EH (cell line): ENCODE results near the gene NDUFAF4.
"Not testable (repeated sequence)": the region's sequence is repeated elsewhere in the genome, so short reads cannot be mapped to it uniquely, and the experiment has no call there.

Source experiments
- DNase-seq: peaks from one replicate; pipeline ENCODE4 v3.0.0-alpha.2; 2015; ENCODE audit warnings: low read depth

The NDUFAF4 gene

DNA sequence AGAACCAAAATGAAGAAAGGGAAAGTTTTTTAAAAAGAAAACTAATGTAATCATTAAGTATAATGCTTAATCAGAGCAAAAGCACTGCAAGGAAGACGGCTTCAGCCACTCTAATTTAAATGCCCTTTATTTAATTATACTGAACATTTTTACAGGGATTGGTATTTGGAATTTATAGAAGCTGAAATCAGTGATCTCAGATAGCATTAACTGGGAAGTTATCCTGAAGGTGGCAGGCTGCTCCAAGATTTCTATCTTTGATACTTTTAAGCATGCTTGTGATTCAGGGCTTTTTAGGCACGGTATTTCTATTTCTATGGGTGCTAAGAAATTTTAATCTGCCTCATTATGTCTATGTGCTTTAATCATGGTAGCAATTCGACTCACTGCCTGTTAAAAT is 1.3 kb upstream of the NDUFAF4 start:
- DNase-seq = peak; percentile 60

DNA sequence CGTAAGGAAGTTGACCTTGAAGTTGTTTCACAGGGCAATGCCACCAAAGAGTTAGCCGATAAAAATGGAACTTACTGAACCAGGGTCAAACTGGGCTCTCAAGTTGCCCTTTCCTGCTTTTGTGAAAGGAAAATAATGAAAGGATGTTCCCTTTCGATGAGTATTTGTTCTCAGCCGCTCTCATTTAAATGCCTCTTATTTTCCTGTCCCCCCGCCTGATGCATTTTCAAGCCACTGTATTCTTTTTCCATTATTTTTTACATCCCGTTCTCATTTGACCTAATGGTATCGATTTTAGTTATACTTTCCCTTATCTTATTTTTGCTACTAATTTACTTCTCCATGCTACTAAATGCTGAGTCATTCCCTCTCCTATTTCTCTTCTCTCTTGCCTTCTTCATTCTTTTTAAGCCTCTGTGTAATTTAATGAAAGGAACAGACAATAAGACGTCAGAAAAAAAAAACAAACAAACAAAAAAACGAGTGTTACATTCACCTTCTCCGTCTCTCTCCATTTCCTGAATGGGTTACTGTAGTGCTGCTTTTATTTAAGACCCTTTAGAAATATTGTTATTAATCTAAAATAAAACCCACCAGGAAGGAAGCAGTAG is 655 bp upstream of the NDUFAF4 start:
- DNase-seq = peak; percentile 34

DNA sequence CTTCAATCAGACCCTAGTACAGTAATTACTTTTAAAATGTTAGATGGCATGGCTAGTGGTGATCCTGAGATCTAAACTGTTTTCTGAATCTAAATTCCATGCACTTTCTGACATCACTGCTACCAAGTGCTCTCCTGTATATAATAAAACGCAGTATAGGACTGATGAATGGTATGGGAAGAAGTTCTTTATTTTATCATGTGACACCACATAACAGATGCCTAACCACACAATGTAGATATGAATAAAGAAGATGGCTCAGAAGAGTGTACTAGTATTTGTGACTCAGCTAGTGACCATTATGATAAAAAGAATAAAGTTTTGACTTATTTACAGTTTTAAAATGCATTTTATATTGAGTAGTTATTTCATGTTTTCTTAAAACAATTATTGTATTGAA is 8.5 kb downstream of the NDUFAF4 start:
- DNase-seq = no peak

DNA sequence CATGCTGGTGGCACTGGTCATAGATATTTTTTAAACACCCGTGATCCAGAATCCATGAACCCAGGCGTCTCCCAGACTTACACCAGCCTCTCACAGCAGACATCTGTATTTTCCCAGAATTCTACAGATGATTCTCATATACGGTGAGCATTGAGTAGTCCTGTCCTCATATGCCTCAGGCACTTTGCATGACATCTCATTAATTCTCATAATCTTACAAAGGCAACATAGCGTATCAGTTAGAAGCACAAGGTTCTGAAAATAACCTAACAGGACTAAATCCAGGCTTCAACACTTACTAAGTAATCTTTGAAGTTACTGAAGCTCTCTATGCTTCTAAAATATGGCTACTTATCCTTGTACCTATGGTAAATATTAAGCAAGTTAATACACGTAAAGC is 8.9 kb downstream of the NDUFAF4 start:
- no peak for DNase-seq

DNA sequence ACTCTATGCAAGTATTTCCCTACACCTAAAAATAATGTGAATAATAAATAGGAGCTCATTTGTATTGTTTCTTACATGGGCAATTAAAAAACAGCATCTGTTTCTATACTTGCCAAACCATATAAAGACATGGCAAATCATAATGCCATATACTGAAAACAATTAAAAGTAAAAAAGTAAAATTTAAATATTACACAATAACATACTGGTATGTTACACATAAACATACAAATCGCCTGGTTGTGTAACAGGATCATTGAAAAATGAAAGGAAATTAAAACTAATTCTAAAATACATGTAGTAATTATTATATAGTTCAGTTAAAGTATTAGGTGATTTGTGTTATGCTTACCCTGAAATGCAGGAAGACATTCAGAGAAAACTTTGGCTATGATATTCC is 11.2 kb downstream of the NDUFAF4 start:
- DNase-seq = no peak

DNA sequence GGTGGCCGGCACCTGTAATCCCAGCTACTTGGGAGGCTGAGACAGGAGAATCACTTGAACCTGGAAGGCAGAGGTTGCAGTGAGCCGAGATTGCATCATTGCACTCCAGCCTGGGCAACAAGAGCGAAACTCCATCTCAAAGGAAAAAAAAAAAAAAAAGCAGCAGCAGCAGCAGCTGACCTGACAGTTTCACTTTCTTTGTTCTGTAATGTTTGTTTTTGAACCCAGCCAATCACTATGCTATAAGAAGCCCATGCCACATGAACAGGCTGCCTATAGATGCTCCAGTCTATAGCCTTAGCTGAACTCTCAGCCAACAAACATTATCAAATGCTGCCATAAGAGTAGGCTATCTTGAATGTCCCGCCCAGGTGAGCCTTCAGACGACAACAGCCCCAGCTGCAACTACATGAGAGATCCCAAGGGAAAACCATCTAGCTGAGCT is 12.5 kb downstream of the NDUFAF4 start:
- DNase-seq = not testable (repeated sequence)

DNA sequence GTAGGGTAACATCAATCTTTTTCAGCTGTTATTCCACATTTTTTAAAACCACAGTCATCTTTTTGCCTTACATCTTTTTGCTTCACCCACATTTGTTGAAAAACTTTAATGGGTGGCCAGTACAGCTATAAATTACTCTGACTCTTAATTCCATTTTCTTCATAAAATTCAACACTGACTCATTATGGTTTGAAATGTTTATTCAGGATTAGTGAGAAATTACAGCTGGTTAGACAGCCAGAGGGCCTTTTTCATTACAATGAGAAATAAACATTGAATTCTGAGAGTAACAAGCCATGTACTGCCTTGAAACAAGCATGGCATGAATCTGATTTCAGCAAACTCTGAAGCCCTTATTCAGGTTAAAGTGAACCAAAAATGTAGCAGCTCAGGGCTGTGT is 19.5 kb downstream of the NDUFAF4 start:
- peak; percentile 67 for DNase-seq

DNA sequence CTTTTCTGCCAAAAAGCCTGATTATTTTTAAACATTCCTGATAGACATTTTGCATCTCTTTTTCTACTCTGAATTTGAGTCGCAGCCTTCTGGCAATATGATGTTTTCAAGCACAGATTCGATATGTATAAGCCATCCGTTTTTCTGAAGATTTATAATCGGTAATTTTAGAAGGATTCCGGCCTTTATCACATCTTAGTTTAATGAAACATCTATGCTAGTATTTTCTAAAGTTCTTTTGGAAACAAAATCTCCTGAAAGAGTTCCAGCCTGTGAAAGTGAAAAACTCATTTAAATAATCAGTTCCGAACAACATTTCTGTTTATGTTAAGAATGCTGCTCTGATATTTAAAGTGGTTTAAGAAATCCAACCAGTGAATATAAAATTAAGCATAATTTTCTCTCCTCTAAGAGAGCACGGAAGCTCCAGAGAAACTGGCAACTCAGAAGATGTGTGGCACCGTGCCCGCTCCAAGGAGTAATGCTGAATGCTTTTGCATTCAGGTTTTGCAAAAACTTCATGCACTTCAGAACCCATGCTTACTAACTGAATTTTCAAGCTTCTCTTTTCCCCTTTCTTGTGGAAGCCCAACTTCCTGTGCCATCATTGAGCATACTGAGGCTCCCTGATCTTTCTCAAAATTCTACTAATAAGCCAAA is 20.7 kb downstream of the NDUFAF4 start:
- DNase-seq = no peak

DNA sequence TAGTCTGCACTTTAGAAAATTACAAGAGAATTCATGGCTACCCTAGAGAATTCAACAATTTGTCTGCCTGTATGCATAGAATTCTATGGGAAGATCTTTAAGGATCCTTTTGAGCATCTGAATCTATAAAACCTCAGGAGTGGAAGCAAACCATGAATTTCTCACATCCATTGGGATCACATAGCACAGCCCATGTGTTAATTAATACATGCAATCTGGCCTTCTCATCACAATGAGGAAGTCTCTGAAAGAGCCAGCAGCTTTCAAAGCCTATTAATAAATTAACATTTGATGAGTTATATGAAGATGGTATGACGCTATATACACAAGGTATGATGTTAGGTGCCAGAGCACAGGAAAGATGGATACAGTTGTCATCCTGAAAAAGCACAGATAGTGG is 24.7 kb downstream of the NDUFAF4 start:
- DNase-seq = no peak

DNA sequence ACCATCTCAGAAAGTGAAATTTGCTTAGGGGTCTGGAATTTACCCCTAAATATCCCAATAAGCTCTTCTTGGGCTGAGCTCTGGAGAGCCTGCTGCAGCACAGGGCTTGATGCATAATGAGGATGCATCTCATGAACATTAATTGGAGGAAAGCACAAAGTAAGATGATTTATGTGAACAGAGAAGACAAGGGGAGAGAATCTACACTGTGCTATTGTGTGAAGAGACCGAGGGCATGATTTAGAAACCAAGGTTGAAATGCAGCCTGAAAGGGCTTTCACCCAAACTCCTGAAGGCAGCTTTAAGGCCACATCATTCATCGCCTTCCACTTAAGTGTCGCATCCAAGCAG is 32.7 kb downstream of the NDUFAF4 start:
- no peak for DNase-seq

DNA sequence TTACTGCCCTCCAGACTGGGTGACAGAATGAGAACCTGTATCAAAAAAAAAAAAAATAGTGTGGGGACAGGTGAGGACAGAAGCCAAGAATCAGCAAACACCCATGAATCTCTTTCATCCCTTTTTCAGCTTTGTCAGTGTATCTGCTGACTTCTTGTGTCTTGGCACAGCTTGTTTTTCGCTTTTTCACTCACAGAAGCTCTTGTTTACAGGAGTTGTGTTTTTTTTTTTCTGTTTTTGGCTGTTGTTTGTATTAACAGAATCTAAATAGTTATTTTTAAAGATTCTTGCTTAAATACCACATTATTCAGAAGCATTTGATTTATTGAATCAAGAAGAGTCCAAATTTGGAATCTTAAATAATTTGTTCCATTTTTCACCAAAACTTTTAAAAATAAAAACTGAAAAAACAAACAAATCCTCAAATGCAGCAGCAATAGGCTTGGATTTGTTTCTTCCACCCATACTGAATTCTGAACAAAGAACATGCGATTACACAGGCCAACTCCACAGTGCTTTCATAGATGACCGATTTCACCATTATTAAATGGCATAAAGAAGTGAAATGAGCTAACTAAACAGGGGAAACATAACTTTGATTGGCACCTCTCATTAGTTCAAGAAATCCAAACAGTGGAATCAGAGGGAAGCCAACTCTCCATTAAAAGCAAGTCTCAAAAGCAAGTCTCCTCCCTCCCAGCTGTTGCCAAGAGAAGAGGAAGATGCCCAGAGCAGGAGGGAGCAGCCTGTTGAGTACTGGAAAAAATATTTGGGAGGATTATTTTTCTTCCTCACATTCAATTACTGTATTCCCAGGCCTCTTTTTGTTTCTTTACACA is 33.3 kb downstream of the NDUFAF4 start:
- DNase-seq = no peak

DNA sequence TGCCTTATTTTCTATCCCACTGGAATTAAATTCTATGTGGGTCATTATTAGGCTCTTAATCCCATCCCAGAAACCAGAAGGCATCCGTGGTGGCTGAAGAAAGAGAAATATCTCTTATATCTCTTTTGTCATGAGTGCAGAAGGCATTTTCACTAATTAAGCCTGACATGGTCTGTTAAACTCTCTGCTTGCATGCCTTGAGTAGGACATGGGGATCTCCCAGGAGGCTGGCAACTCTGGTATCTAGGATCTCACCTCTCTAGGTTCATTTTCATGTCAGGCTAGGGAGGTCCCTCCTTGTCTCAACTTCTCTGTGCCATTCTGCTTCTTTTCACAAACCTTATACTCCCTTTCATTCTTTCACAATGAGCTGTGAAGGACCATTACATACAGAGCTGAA is 35.1 kb downstream of the NDUFAF4 start:
- no peak for DNase-seq

DNA sequence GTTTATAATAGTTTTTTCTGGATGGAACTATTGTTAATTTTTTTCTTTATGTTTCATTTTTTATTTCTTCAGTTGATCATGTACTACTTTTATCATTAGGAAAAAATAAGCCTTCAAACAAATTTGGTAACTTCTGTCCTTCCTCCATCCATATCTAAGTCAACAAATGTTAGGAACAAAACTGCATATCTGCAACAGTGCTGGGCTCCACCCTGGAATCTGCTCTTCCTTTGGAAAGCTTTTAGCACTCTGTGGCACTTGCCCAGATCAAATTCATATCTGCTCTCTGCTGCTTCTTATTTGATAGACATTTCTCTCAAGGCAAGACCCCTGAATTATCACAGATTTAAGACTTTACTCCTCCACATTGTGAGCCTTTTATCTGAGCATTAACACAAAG is 36.1 kb downstream of the NDUFAF4 start:
- no peak for DNase-seq

DNA sequence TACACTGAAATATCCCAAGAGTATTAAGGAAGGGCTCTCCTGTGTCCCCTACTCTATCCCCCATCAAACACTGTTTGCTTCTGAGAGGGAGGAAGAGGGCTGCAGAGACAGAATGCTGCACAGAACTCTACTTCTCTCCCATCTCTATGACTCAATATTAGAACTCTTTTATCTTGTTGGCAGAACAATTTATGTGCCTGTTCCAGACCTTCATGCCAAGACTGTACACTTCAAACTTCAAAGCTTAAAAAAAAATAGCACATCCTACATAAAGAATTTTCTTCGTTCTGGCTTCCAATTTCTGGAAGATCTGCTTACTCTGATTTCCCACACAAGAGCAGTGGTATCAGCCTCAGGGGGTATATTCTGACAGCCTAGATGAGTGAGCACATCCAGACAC is 40.8 kb downstream of the NDUFAF4 start:
- no peak for DNase-seq

DNA sequence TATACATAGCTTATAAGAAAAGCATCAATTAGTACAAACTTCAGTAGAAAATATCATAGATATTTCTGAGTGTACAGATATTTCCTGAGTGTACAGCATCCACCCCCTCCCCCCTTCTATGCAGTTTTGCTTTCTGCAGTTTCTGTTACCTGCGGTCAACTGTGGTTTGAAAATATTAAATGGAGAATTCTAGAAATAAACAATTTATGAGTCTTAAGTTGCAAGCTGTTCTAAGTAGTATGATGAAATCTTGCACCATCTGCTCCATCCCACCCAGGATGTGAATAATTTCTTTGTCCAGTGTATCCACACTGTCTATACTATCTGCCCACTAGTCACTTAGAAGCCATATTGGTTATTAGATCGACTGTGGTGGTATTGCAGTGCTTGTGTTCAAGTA is 44.6 kb downstream of the NDUFAF4 start:
- no peak for DNase-seq

DNA sequence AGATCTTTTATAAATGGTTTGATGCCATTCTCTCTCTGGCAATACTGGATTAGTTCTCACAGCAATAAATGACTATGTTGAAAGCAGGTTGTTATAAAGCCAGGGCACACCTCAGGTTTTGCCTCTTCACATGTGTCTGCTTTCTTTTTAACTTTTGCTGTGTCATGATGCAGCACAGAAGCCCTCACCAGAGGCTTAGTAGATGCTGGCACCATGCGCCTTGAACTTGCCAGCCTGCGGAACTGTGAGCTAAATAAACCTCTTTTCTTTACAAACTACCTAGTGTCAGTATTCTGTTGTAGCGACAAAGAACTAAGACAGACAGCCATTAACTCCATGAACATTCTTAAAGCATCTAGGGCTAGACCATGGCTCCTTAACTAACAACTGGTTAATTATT is 45.1 kb downstream of the NDUFAF4 start:
- DNase-seq = no peak

DNA sequence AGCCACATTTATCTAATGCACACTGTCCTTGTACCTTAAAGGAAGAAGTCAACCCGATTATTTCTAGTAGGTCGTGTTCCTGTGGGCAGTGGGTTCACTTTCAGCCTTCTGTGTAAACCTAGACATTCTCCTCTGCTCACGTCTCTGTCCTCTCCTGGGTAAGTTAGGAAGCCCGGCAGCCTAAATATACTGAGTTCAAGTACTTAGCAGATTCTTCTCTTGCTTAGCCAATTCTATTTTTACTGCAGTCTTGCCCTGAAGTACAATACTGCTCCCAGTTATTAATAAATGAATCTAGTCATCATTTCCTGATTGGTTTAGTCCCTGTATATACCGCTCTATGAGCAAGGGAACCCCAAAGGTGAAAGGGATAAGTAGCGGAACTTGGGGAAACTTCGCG is 45.8 kb downstream of the NDUFAF4 start:
- DNase-seq = no peak

DNA sequence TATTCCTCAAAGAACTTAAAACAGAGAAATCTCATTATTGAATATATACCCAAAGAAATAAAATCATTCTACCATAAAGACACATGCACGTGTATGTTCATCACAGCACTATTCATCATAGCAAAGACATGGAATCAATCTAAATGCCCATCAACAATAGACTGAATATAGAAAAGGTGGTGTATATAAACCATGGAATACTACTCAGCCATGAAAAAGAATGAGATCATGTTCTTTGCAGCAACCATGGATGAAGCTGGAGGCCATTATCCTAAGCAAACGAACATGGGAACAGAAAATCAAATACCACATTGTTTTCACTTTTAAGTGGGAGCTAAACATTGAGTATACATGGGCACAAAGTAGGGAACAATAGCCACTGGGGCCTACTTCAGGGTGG is 48.1 kb downstream of the NDUFAF4 start:
- no peak for DNase-seq

DNA sequence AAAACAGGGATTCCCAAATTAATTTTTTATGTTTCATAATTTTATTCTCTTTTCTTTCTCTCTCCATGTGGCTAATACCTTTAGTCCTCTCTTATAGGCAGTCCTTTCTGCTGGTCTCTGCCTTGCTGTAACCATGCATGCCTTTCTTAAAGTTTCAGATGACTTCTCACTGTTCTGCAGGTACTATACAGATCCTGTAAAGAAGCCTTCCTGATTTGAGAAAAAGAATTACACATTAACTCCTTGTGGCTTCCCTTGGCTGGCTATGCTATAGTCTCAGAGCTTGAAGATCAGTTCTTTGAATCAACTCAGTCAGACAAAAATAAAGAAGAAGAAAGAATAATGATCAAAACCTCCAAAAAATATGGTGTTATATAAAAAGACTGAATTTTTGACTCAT is 53.2 kb downstream of the NDUFAF4 start:
- DNase-seq = no peak

DNA sequence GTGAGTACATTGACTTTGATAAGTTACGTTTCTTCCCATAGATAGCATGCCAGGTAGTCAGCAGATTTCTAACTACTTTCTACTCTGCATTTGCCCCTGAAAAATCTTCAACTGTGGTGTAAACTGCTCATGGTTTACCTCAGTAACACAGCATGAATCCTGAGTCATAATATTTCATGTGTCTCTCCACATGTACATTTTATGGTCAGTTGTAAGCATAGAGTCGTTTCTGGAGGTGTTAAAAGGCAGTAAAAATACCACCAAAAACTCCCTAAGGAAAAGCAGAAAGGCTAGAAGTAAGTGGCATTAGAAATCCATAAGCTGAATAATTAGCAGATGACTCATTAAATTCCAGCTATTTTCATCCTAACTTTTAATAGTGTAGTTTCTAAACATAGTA is 56.3 kb downstream of the NDUFAF4 start:
- peak; percentile 16 for DNase-seq
